H9 (cell line): ENCODE results near the gene LYRM9. TPM values are rescaled to one million over a fixed set of nuclear protein-coding genes. Genes with fewer than 3 reads are reported as not detected.

ENCODE experiments used
- DNase-seq: peaks from one replicate; pipeline ENCODE4 v3.0.0-alpha.2; 2017
- H2AFZ ChIP-seq: one replicate; pipeline ENCODE4 v1.6.1; 2013; ENCODE audit warnings: mild to moderate bottlenecking, low read length, control low read depth, moderate library complexity
- H2AK5ac ChIP-seq: 2 replicates; pipeline ENCODE4 v1.6.1; 2013; ENCODE audit warnings: low read length, control low read depth, mixed read lengths; ENCODE audit not compliant: insufficient read length
- H2BK120ac ChIP-seq: one replicate; pipeline ENCODE4 v1.6.1; 2013; ENCODE audit warnings: low read depth, mild to moderate bottlenecking, low read length, control low read depth, inconsistent platforms; ENCODE audit not compliant: poor library complexity, severe bottlenecking
- H2BK12ac ChIP-seq: 2 replicates; pipeline ENCODE4 v1.6.1; 2013; ENCODE audit warnings: low read length, control low read depth, mixed read lengths, low read depth; ENCODE audit not compliant: insufficient read length
- H2BK15ac ChIP-seq: 2 replicates; pipeline ENCODE4 v1.6.1; 2013; ENCODE audit warnings: low read depth, low read length, control low read depth
- H2BK20ac ChIP-seq: one replicate; pipeline ENCODE4 v1.6.1; 2013; ENCODE audit warnings: low read depth, mild to moderate bottlenecking, low read length, control low read depth, inconsistent platforms; ENCODE audit not compliant: poor library complexity, severe bottlenecking
- H2BK5ac ChIP-seq: 2 replicates; pipeline ENCODE4 v1.6.1; 2013; ENCODE audit warnings: low read length, control low read depth, mixed read lengths; ENCODE audit not compliant: insufficient read length
- H3K14ac ChIP-seq: 2 replicates; pipeline ENCODE4 v1.6.1; 2013; ENCODE audit warnings: low read length, control low read depth; ENCODE audit not compliant: insufficient read depth
- H3K18ac ChIP-seq: 2 replicates; pipeline ENCODE4 v1.6.1; 2013; ENCODE audit warnings: low read depth, mild to moderate bottlenecking, mixed read lengths, low read length, control low read depth; ENCODE audit not compliant: insufficient read length
- H3K23ac ChIP-seq: 2 replicates; pipeline ENCODE4 v1.6.1; 2013; ENCODE audit warnings: low read length, control low read depth, mixed read lengths, low read depth; ENCODE audit not compliant: insufficient read length
- H3K23me2 ChIP-seq: 2 replicates; pipeline ENCODE4 v1.6.1; 2013; ENCODE audit warnings: low read depth, mild to moderate bottlenecking, mixed read lengths, low read length, control low read depth; ENCODE audit not compliant: insufficient read length, poor library complexity, severe bottlenecking
- H3K27ac ChIP-seq: 2 replicates; pipeline ENCODE4 v1.5.1; 2013; ENCODE audit warnings: low read length, control low read depth, mixed read lengths, low read depth; ENCODE audit not compliant: insufficient read length
- H3K27me3 ChIP-seq: 2 replicates; pipeline ENCODE4 v1.6.1; 2013; ENCODE audit warnings: low read length, control low read depth, inconsistent platforms; ENCODE audit not compliant: insufficient read depth
- H3K4ac ChIP-seq: 2 replicates; pipeline ENCODE4 v1.6.1; 2013; ENCODE audit warnings: low read depth, mild to moderate bottlenecking, control low read depth, inconsistent platforms, low read length, moderate library complexity
- H3K4me1 ChIP-seq: 2 replicates; pipeline ENCODE4 v1.6.1; 2013; ENCODE audit warnings: low read length, control low read depth, inconsistent platforms; ENCODE audit not compliant: insufficient read depth
- H3K4me2 ChIP-seq: 2 replicates; pipeline ENCODE4 v1.6.1; 2013; ENCODE audit warnings: low read length, control low read depth, mixed read lengths; ENCODE audit not compliant: insufficient read length, insufficient read depth
- H3K56ac ChIP-seq: 2 replicates; pipeline ENCODE4 v1.6.1; 2013; ENCODE audit warnings: low read depth, mild to moderate bottlenecking, mixed read lengths, low read length, control low read depth; ENCODE audit not compliant: insufficient read length
- H3K79me1 ChIP-seq: 2 replicates; pipeline ENCODE4 v1.6.1; 2013; ENCODE audit warnings: low read depth, mild to moderate bottlenecking, moderate library complexity, low read length, control low read depth, inconsistent platforms; ENCODE audit not compliant: insufficient read depth, poor library complexity, severe bottlenecking
- H3K79me2 ChIP-seq: 2 replicates; pipeline ENCODE4 v1.6.1; 2013; ENCODE audit warnings: low read length, control low read depth, inconsistent platforms; ENCODE audit not compliant: insufficient read depth
- H3K9ac ChIP-seq: 2 replicates; pipeline ENCODE4 v1.6.1; 2013; ENCODE audit warnings: low read length, control low read depth, mixed read lengths; ENCODE audit not compliant: insufficient read length; ENCODE audit errors: extremely low read depth
- H3K9me3 ChIP-seq: one replicate; pipeline ENCODE4 v1.6.1; 2013; ENCODE audit warnings: low read depth, low read length, inconsistent platforms; ENCODE audit not compliant: control insufficient read depth
- H3T11ph ChIP-seq: one replicate; pipeline ENCODE4 v1.6.1; 2013; ENCODE audit warnings: mild to moderate bottlenecking, low read length, control low read depth, inconsistent platforms
- H4K20me1 ChIP-seq: one replicate; pipeline ENCODE4 v1.6.1; 2013; ENCODE audit not compliant: control insufficient read depth, insufficient read length, insufficient read depth
- H4K5ac ChIP-seq: 2 replicates; pipeline ENCODE4 v1.6.1; 2013; ENCODE audit warnings: low read depth, mild to moderate bottlenecking, mixed read lengths, low read length, control low read depth; ENCODE audit not compliant: insufficient read length
- H4K8ac ChIP-seq: replicated peaks from 2 replicates; pipeline ENCODE4 v1.6.1; 2013; ENCODE audit warnings: low read length, control low read depth, mixed read lengths, low read depth; ENCODE audit not compliant: insufficient read length
- H4K91ac ChIP-seq: 2 replicates; pipeline ENCODE4 v1.6.1; 2013; ENCODE audit warnings: low read depth, mild to moderate bottlenecking, moderate library complexity, mixed read lengths, low read length, control low read depth; ENCODE audit not compliant: insufficient read length
- H3K27ac Mint-ChIP-seq, 3 experiments: 2 replicates in 2 of 3; 3 replicates in 1 of 3; pipeline ENCODE4 v1.8.0; 2020 to 2021; ENCODE audit warnings: mixed read lengths in 3 of 3, mild to moderate bottlenecking in 1 of 3, moderate library complexity in 1 of 3
- H3K27me3 Mint-ChIP-seq: 2 replicates; pipeline ENCODE4 v1.8.0; 2021; ENCODE audit warnings: low read depth, mild to moderate bottlenecking, moderate library complexity, mixed read lengths
- H3K36me3 Mint-ChIP-seq, 3 experiments: 2 replicates in 2 of 3; 3 replicates in 1 of 3; pipeline ENCODE4 v1.8.0; 2020 to 2021; ENCODE audit warnings: low read depth in 3 of 3, mixed read lengths in 3 of 3; ENCODE audit not compliant: insufficient read depth in 1 of 3
- H3K4me1 Mint-ChIP-seq, 2 experiments: 2 replicates each; pipeline ENCODE4 v1.8.0; 2020; ENCODE audit warnings: mixed read lengths in 2 of 2
- H3K4me3 Mint-ChIP-seq, 2 experiments: 2 replicates in 1 of 2; 3 replicates in 1 of 2; pipeline ENCODE4 v1.8.0; 2020 to 2021; ENCODE audit warnings: mild to moderate bottlenecking in 2 of 2, mixed read lengths in 2 of 2, moderate library complexity in 1 of 2
- H3K9me3 Mint-ChIP-seq, 2 experiments: 2 replicates in 1 of 2; 3 replicates in 1 of 2; pipeline ENCODE4 v1.8.0; 2020; ENCODE audit warnings: mild to moderate bottlenecking in 2 of 2, mixed read lengths in 2 of 2, moderate library complexity in 1 of 2
- CTCF ChIP-seq: fragments of 200-600 bp; sonication (generic); conservative IDR thresholded peaks from 3 replicates; pipeline ENCODE4 v1.8.0; 2021; ENCODE audit warnings: antibody characterized with exemption, mild to moderate bottlenecking
- WGBS: extraction: QIAGEN DNeasy Blood & Tissue Kit; methylation state at CpG from one replicate; pipeline ENCODE4 v1.1.7; 2013; ENCODE audit warnings: missing lambda C conversion rate, low lambda C conversion rate, mixed read lengths; ENCODE audit not compliant: insufficient read length; ENCODE audit errors: extremely low coverage; 5-methylcytosine and 5-hydroxymethylcytosine counted together
- total RNA-seq: library from RNA; stranded (reverse); gene quantifications from 2 replicates; pipeline ENCODE4 v1.2.1, GENCODE V29; 2021

The LYRM9 gene
- total RNA-seq, 1 experiment from 2014 or later: 2.2 TPM

GRCh38 chr17:27917000-27917399, 23.8 kb upstream of the LYRM9 start:
- Histone ChIP-seq H3K79me1 (no peaks in the 10 kb centered on the region), H4K8ac (no peak overlapping the region), H3K27me3 (peaks cover 40% of the 10 kb centered on the region), H2BK5ac (no peak overlapping the region), H3K14ac (no peak overlapping the region), H2AFZ (no peak overlapping the region), H3K23ac (no peak overlapping the region), H2AK5ac (no peak overlapping the region), H3K4me2 (no peak overlapping the region), H3K79me2 (no peaks in the 10 kb centered on the region), H3K18ac (no peak overlapping the region), H3K23me2 (no peaks in the 10 kb centered on the region), H4K91ac (no peak overlapping the region), H3K9me3 (no peaks in the 10 kb centered on the region), H2BK20ac (no peak overlapping the region), H4K20me1 (no peaks in the 10 kb centered on the region), H3K9ac (no peak overlapping the region), H3K56ac (no peak overlapping the region), H3K27ac (no peak overlapping the region), H3K4ac (no peak overlapping the region), H2BK15ac (no peak overlapping the region), H2BK120ac (no peak overlapping the region), H3K4me1 (peaks cover 7% of the 10 kb centered on the region; the same call in 1 of the 2 replicates), H3T11ph (no peak overlapping the region), H2BK12ac (no peak overlapping the region), H4K5ac (no peak overlapping the region)
- no peaks in the 10 kb centered on the region; a peak in 1 of 7 replicates for H3K36me3 Mint-ChIP-seq
- peaks cover 11% of the 10 kb centered on the region in 2 experiments for H3K4me1 Mint-ChIP-seq
- TF ChIP-seq CTCF: no peak
- no CpG with 5 or more reads among the region's 1 CpG for WGBS
- no peak overlapping the region for H3K27ac Mint-ChIP-seq
- H3K27me3 Mint-ChIP-seq: peaks cover 75% of the 10 kb centered on the region
- H3K9me3 Mint-ChIP-seq: peaks cover 0 to 4% of the 10 kb centered on the region in 2 experiments; a peak in 2 of 5 replicates
- DNase-seq: no peak
- H3K4me3 Mint-ChIP-seq: no peak overlapping the region
